Liver (tissue), 4 donors: Measurements from ENCODE around the gene YBX3. TPM values are rescaled to one million over a fixed set of nuclear protein-coding genes. Genes with fewer than 3 reads are reported as not detected.

ENCODE experiments used
- polyA plus RNA-seq, 2 donors: library from polyadenylated mRNA; stranded (reverse) in 1 of 2; unstranded in 1 of 2; fragments of 200-250 nt in 1 of 2; fragments of >200 nt in 1 of 2; fragmentation: Nextera tagmentation in 1 of 2; extraction: Ambion mirVana in 1 of 2; gene quantifications; one replicate each; pipeline versions ENCODE4 v1.2.1 to v1.2.3, GENCODE V29; 2013 to 2015
- total RNA-seq, 2 donors: library from RNA; depleted of rRNA; stranded (reverse); fragments of >200 nt; gene quantifications; one replicate each; pipeline ENCODE4 v1.2.3, GENCODE V29; 2014
- donor health status: healthy.
- donor health status: healthy.
- donor health status: healthy.

The YBX3 gene
- total and polyA plus RNA-seq, 4 donors: 6.8 to 116 (median 15.7) TPM

Other genes starting within 250 kb of the YBX3 start
- under 1 TPM; 0.25 to 0.51 TPM for gene EIF2S3B, start 217.4 kb downstream of the YBX3 start, total RNA-seq
- under 1 TPM in 1 of 2 donors, not detected in 1; 0.51 TPM for gene EIF2S3B, start 217.4 kb downstream of the YBX3 start, polyA plus RNA-seq
- 1 to 10 TPM; 7.6 to 8.1 TPM for gene MAGOHB, start 109.7 kb downstream of the YBX3 start, total RNA-seq
- 10 to 100 TPM in 1 of 2 donors, 1 to 10 TPM in 1; 9.7 to 20.7 TPM for gene MAGOHB, start 109.7 kb downstream of the YBX3 start, polyA plus RNA-seq
- gene STYK1, start 49.3 kb downstream of the YBX3 start, total RNA-seq: 1 to 10 TPM in 1 of 2 donors, under 1 TPM in 1; 0.08 to 1.3 TPM
- under 1 TPM in 1 of 2 donors, not detected in 1; 0.03 TPM for gene STYK1, start 49.3 kb downstream of the YBX3 start, polyA plus RNA-seq
- under 1 TPM in 1 of 2 donors, not detected in 1; 0.42 TPM for gene TAS2R7, start 79.3 kb upstream of the YBX3 start, total RNA-seq
- gene TAS2R7, start 79.3 kb upstream of the YBX3 start, polyA plus RNA-seq: not detected
- under 1 TPM in 1 of 2 donors, not detected in 1; 0.25 TPM for gene TAS2R8, start 84.0 kb upstream of the YBX3 start, total RNA-seq
- not detected for gene TAS2R8, start 84.0 kb upstream of the YBX3 start, polyA plus RNA-seq
- under 1 TPM in 1 of 2 donors, not detected in 1; 0.33 TPM for gene TAS2R9, start 86.8 kb upstream of the YBX3 start, total RNA-seq
- not detected for gene TAS2R9, start 86.8 kb upstream of the YBX3 start, polyA plus RNA-seq
- 1 to 10 TPM in 1 of 2 donors, under 1 TPM in 1; 0.14 to 3.0 TPM for gene TAS2R10, start 103.0 kb upstream of the YBX3 start, total RNA-seq
- under 1 TPM in 1 of 2 donors, not detected in 1; 0.40 TPM for gene TAS2R10, start 103.0 kb upstream of the YBX3 start, polyA plus RNA-seq
- 1 to 10 TPM in 1 of 2 donors, under 1 TPM in 1; 0.56 to 3.5 TPM for gene PRR4, start 126.2 kb upstream of the YBX3 start, total RNA-seq
- 1 to 10 TPM in 1 of 2 donors, under 1 TPM in 1; 0.65 to 2.2 TPM for gene PRR4, start 126.2 kb upstream of the YBX3 start, polyA plus RNA-seq
- 10 to 100 TPM in 1 of 2 donors, 1 to 10 TPM in 1; 9.6 to 29.6 TPM for gene PRH1, start 160.9 kb upstream of the YBX3 start, total RNA-seq
- 10 to 100 TPM in 1 of 2 donors, 1 to 10 TPM in 1; 1.3 to 22.6 TPM for gene PRH1, start 160.9 kb upstream of the YBX3 start, polyA plus RNA-seq
- gene TAS2R13, start 186.2 kb upstream of the YBX3 start, total RNA-seq: 1 to 10 TPM in 1 of 2 donors, under 1 TPM in 1; 0.51 to 6.2 TPM
- gene TAS2R13, start 186.2 kb upstream of the YBX3 start, polyA plus RNA-seq: under 1 TPM in 1 of 2 donors, not detected in 1; 0.10 TPM
- under 1 TPM; 0.23 to 0.42 TPM for gene PRH2, start 205.9 kb upstream of the YBX3 start, total RNA-seq
- gene PRH2, start 205.9 kb upstream of the YBX3 start, polyA plus RNA-seq: under 1 TPM in 1 of 2 donors, not detected in 1; 0.40 TPM
- gene TAS2R14, start 215.9 kb upstream of the YBX3 start, total RNA-seq: 1 to 10 TPM; 1.5 to 6.9 TPM
- 1 to 10 TPM in 1 of 2 donors, under 1 TPM in 1; 0.16 to 1.4 TPM for gene TAS2R14, start 215.9 kb upstream of the YBX3 start, polyA plus RNA-seq